Endodermal cell (in vitro differentiated cells): ENCODE measurements around the gene TAF11L3. TPM values are rescaled to one million over a fixed set of nuclear protein-coding genes. Genes with fewer than 3 reads are reported as not detected.
"Not testable (repeated sequence)": the region's sequence is repeated elsewhere in the genome, so short reads cannot be mapped to it uniquely, and the experiment has no call there.

ENCODE experiments used
- DNase-seq: peaks from one replicate; pipeline ENCODE4 v3.0.0-alpha.2; 2017
- H3K27ac ChIP-seq: 2 replicates; pipeline ENCODE4 v1.5.1; 2013; ENCODE audit warnings: mild to moderate bottlenecking, low read depth, low read length, moderate library complexity
- H3K27me3 ChIP-seq: 2 replicates; pipeline ENCODE4 v1.6.1; 2013; ENCODE audit warnings: mild to moderate bottlenecking, low read length, moderate library complexity; ENCODE audit not compliant: insufficient read depth, control insufficient read depth, poor library complexity, severe bottlenecking
- H3K36me3 ChIP-seq: 2 replicates; pipeline ENCODE4 v1.7.0; 2013; ENCODE audit warnings: mild to moderate bottlenecking, low read length, moderate library complexity; ENCODE audit not compliant: control insufficient read depth, insufficient read depth
- H3K4me1 ChIP-seq: one replicate; pipeline ENCODE4 v1.7.0; 2013; ENCODE audit warnings: low read length; ENCODE audit not compliant: control insufficient read depth, insufficient read depth
- H3K4me3 ChIP-seq: 2 replicates; pipeline ENCODE4 v1.5.1; 2013; ENCODE audit warnings: mild to moderate bottlenecking, low read length, moderate library complexity
- H3K9ac ChIP-seq: 2 replicates; pipeline ENCODE4 v1.6.1; 2013; ENCODE audit warnings: mild to moderate bottlenecking, low read length, moderate library complexity; ENCODE audit not compliant: poor library complexity, severe bottlenecking; ENCODE audit errors: extremely low read depth
- H3K9me3 ChIP-seq: 2 replicates; pipeline ENCODE4 v1.6.1; 2013; ENCODE audit warnings: mild to moderate bottlenecking, low read length, moderate library complexity; ENCODE audit not compliant: control insufficient read depth
- H3K27ac Mint-ChIP-seq: 2 replicates; pipeline ENCODE4 v1.8.0; 2020; ENCODE audit warnings: mixed read lengths
- H3K27me3 Mint-ChIP-seq: 2 replicates; pipeline ENCODE4 v1.8.0; 2021; ENCODE audit warnings: mild to moderate bottlenecking, mixed read lengths; ENCODE audit not compliant: insufficient read depth
- H3K36me3 Mint-ChIP-seq: 2 replicates; pipeline ENCODE4 v1.8.0; 2020; ENCODE audit warnings: low read depth, mixed read lengths
- H3K4me1 Mint-ChIP-seq: 2 replicates; pipeline ENCODE4 v1.8.0; 2020; ENCODE audit warnings: mixed read lengths
- H3K4me3 Mint-ChIP-seq: 2 replicates; pipeline ENCODE4 v1.8.0; 2020; ENCODE audit warnings: mild to moderate bottlenecking, moderate library complexity, mixed read lengths
- H3K9me3 Mint-ChIP-seq: 2 replicates; pipeline ENCODE4 v1.8.0; 2020; ENCODE audit warnings: mild to moderate bottlenecking, mixed read lengths
- WGBS, 2 experiments: methylation state at CpG; one replicate each; pipeline versions ENCODE4 v1.1.5 to v1.1.7; 2013; ENCODE audit warnings: missing lambda C conversion rate in 2 of 2, mixed read lengths in 1 of 2; ENCODE audit not compliant: insufficient coverage in 1 of 2, insufficient read length in 1 of 2; 5-methylcytosine and 5-hydroxymethylcytosine counted together
- long read RNA-seq, 4 experiments: library from polyadenylated mRNA in 2 of 4; library from RNA in 1 of 4; library from capped mRNA in 1 of 4; stranded (forward) in 3 of 4; unstranded in 1 of 4; transcript quantifications; one replicate each; pipeline ENCODE4 v2.0.0, GENCODE V29; 2020 to 2021; ENCODE audit warnings: inconsistent platforms in 1 of 4
- polyA plus RNA-seq, 2 experiments: library from polyadenylated mRNA; stranded (reverse); fragments of 50-300 nt; gene quantifications; one replicate each; pipeline ENCODE4 v1.2.3, GENCODE V29; 2013
- total RNA-seq, 2 donors: library from RNA; stranded (reverse); fragmentation: NEBNext Ultra II Directional in 1 of 2; extraction: Animal tissue kit (Norgen Biotek cat#: 25700) in 1 of 2; gene quantifications; 2 replicates in 1 of 2; 3 replicates in 1 of 2; pipeline ENCODE4 v1.2.1, GENCODE V29; 2021
- TF ChIP-seq, protein P1 (sequence below): fragments of 200-600 bp; sonication (generic); conservative IDR thresholded peaks from 2 replicates; pipeline ENCODE4 v1.5.0; 2021; ENCODE audit warnings: antibody characterized with exemption, mild to moderate bottlenecking

The TAF11L3 gene
- not detected for total RNA-seq
- not detected for polyA plus RNA-seq (2013, experiment 1 of 2)
- polyA plus RNA-seq (2013, experiment 2 of 2) = not detected
- long read RNA-seq, experiment 1 = 0 reads
- long read RNA-seq, experiment 2 = 0 reads
- long read RNA-seq, experiment 3 = 0 reads
- long read RNA-seq, experiment 4 = 0 reads

DNA sequence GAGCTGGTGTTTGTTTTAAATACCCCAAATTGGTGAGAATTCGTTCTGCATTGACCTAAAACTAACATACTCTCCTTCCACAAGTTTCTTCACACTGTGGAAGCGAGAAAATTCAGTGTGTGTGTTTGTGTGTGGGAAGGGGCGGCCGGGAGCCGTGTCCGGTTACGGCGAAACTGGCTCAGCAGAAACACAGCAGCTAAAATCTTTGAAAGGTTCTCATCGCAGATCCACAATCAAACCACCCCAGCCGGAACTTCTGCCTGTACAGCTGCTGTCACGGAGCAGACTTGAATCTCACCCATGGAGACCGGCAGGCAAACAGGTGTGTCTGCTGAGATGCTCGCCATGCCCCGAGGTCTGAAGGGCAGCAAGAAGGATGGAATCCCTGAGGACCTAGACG, at the start of gene TAF11L3:
TAF11L3 (plus strand) TSS at position 301 of the 400 bp plus-strand sequence.
- not testable (repeated sequence) for H3K27ac Mint-ChIP-seq, H3K36me3 Mint-ChIP-seq, H3K9me3 Mint-ChIP-seq, H3K9me3 ChIP-seq, DNase-seq, H3K4me3 Mint-ChIP-seq, H3K27me3 Mint-ChIP-seq, H3K36me3 ChIP-seq, H3K27ac ChIP-seq, H3K4me1 Mint-ChIP-seq, H3K4me3 ChIP-seq, H3K27me3 ChIP-seq, H3K9ac ChIP-seq, H3K4me1 ChIP-seq
- WGBS, 2 experiments = no CpG with 5 or more reads among the region's 15 CpGs

- Histone ChIP-seq H3K9me3 (no peaks in the 10 kb centered on the region), H3K9ac (no peak overlapping the region), H3K36me3 (no peaks in the 10 kb centered on the region), H3K27ac (no peak overlapping the region), H3K4me1 (no peaks in the 10 kb centered on the region), H3K4me3 (no peak overlapping the region), H3K27me3 (no peaks in the 10 kb centered on the region)
- Mint-ChIP-seq H3K27me3 (no peaks in the 10 kb centered on the region), H3K27ac (no peak overlapping the region), H3K9me3 (no peaks in the 10 kb centered on the region), H3K36me3 (no peaks in the 10 kb centered on the region), H3K4me3 (no peak overlapping the region), H3K4me1 (peaks cover 8% of the 10 kb centered on the region)
- TF ChIP-seq, protein P1, sequence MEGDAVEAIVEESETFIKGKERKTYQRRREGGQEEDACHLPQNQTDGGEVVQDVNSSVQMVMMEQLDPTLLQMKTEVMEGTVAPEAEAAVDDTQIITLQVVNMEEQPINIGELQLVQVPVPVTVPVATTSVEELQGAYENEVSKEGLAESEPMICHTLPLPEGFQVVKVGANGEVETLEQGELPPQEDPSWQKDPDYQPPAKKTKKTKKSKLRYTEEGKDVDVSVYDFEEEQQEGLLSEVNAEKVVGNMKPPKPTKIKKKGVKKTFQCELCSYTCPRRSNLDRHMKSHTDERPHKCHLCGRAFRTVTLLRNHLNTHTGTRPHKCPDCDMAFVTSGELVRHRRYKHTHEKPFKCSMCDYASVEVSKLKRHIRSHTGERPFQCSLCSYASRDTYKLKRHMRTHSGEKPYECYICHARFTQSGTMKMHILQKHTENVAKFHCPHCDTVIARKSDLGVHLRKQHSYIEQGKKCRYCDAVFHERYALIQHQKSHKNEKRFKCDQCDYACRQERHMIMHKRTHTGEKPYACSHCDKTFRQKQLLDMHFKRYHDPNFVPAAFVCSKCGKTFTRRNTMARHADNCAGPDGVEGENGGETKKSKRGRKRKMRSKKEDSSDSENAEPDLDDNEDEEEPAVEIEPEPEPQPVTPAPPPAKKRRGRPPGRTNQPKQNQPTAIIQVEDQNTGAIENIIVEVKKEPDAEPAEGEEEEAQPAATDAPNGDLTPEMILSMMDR = no peak
- DNase-seq = no peak
Measured at GRCh38 chr5:17470064-17470463, 48.1 kb upstream of the TAF11L3 start.

GRCh38 chr5:17475064-17475463, 43.1 kb upstream of the TAF11L3 start:
- not testable (repeated sequence) for H3K4me3 Mint-ChIP-seq, H3K27me3 Mint-ChIP-seq, H3K4me1 ChIP-seq, H3K4me1 Mint-ChIP-seq, H3K36me3 Mint-ChIP-seq, H3K9ac ChIP-seq, DNase-seq, H3K4me3 ChIP-seq, H3K27ac ChIP-seq, H3K27ac Mint-ChIP-seq, H3K27me3 ChIP-seq, H3K9me3 ChIP-seq, H3K36me3 ChIP-seq, H3K9me3 Mint-ChIP-seq

- H3K4me1 ChIP-seq = no peaks in the 10 kb centered on the region
- Mint-ChIP-seq H3K36me3 (no peaks in the 10 kb centered on the region), H3K27ac (no peak overlapping the region), H3K4me1 (peaks cover 3% of the 10 kb centered on the region), H3K27me3 (no peaks in the 10 kb centered on the region), H3K9me3 (no peaks in the 10 kb centered on the region), H3K4me3 (no peak overlapping the region)
- no peak for DNase-seq
- WGBS, 2 experiments = 67 to 95% methylated on average over 1 to 3 of the region's 3 CpGs
- no peak overlapping the region for H3K27ac ChIP-seq
- no peaks in the 10 kb centered on the region for H3K27me3 ChIP-seq
- H3K9me3 ChIP-seq = no peaks in the 10 kb centered on the region
- H3K36me3 ChIP-seq = no peaks in the 10 kb centered on the region
- TF ChIP-seq, protein P1 = no peak
- no peak overlapping the region for H3K4me3 ChIP-seq
- H3K9ac ChIP-seq = no peak overlapping the region
Measured at GRCh38 chr5:17477043-17477442, 41.1 kb upstream of the TAF11L3 start.
